Stimulated activated CD4-positive, alpha-beta T cell treated with anti-CD3 and anti-CD28 coated beads, TNF-alpha, amount 100 ng/mL, for 1 hour (primary cell): ENCODE results near the gene COQ8A.
"Not testable (repeated sequence)": the region's sequence is repeated elsewhere in the genome, so short reads cannot be mapped to it uniquely, and the experiment has no call there.

Experiments
- DNase-seq, 3 donors: peaks; one replicate each; pipeline ENCODE4 v3.0.0-alpha.2; 2020; ENCODE audit warnings: low read depth in 3 of 3, low spot score in 1 of 3

Gene COQ8A

GRCh38 chr1:226921504-226921903, 18.6 kb upstream of the COQ8A start:
- DNase-seq: no peak

DNA sequence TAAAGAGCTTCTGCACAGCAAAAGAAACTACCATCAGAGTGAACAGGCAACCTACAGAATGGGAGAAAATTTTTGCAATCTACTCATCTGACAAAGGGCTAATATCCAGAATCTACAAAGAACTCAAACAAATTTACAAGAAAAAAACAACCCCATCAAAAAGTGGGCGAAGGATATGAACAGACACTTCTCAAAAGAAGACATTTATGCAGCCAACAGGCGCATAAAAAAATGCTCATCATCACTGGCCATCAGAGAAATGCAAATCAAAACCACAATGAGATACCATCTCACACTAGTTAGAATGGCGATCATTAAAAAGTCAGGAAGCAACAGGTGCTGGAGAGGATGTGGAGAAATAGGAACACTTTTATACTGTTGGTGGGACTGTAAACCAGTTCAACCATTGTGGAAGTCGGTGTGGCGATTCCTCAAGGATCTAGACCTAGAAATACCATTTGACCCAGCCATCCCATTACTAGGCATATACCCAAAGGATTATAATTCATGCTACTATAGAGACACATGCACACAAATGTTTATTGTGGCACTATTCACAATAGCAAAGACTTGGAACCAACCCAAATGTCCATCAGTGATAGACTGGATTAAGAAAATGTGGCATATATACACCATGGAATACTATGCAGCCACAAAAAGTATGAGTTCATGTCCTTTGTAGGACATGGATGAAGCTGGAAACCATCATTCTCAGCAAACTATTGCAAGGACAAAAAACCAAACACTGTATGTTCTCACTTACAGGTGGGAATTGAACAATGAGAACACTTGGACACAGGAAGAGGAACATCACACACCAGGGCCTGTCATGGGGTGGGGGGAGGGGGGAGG, 10.6 kb upstream of the COQ8A start:
- not testable (repeated sequence) for DNase-seq

- DNase-seq: no peak
These were observed 5.4 kb upstream of the COQ8A start for GRCh38 chr1:226934483-226935237.

GRCh38 chr1:226937940-226938725, 2.0 kb upstream of the COQ8A start:
- no peak for DNase-seq

GRCh38 chr1:226938903-226939437, 1.1 kb upstream of the COQ8A start:
- no peak for DNase-seq

- DNase-seq: peak; percentile 38 to 47 (median 45)
These were observed 561 bp upstream of the COQ8A start for GRCh38 chr1:226939438-226940028.

DNA sequence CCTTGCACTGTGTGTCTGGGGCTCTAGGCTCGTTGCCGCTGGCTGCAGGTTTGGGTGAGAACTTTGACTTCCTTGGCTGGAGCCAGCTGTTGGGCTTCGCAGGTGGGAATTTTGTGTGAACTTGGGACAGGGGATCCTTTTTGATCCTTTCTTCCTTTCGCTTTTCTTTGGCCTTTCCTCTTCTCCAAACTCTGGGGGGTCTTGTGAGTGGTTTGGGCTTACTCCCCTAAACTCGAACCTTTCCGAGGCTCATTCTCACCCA, 643 bp downstream of the COQ8A start:
- DNase-seq: no peak

GRCh38 chr1:226942392-226942791, 2.3 kb downstream of the COQ8A start:
- no peak for DNase-seq

- no peak for DNase-seq
These were observed 3.1 kb downstream of the COQ8A start for GRCh38 chr1:226943156-226943555.

GRCh38 chr1:226943927-226944326, 3.8 kb downstream of the COQ8A start:
- DNase-seq: no peak

- no peak for DNase-seq
These were observed 5.2 kb downstream of the COQ8A start for GRCh38 chr1:226945106-226945857.

- DNase-seq: no peak
These were observed 5.8 kb downstream of the COQ8A start for GRCh38 chr1:226945858-226946245.

- no peak for DNase-seq
These were observed 6.2 kb downstream of the COQ8A start for GRCh38 chr1:226946285-226946684.

DNA sequence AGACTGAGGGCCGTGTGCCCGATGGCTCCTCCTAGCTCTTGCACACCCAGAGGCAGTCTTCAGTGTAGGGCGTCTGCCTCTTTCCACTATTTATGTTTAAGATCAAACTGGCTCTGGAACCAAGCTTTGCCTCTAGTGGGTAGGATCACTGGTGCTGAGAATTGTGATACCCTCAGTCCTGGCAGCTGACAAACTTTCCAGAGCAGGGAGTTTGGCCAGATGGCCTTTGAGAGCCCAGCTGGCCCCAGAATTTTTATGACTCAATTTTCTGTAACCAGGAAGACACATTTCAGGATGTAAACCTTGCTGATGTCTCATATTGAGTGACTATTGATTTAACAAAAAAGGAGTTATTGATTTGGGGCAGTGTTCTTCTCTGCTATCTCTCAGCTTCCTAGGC, 6.7 kb downstream of the COQ8A start:
- DNase-seq: no peak

DNA sequence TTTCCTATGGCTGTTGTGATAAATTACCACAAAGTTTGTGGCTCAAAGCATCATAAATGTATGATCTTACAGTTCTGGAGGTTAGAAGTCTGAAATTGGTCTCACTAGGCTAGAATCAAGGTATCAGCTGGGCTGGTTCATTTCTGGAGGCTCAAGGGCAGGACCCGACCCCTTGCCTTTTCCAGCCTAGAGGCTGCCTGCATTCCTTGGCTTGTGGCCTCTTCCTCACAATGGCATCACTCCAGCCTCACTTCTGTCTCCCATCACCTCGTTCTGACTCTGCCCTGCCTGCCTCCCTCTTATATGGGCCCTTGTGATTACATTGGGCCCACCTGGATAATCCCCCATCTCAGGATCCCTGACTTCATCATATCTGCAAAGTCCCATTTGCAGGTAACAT, 8.0 kb downstream of the COQ8A start:
- DNase-seq: no peak

DNA sequence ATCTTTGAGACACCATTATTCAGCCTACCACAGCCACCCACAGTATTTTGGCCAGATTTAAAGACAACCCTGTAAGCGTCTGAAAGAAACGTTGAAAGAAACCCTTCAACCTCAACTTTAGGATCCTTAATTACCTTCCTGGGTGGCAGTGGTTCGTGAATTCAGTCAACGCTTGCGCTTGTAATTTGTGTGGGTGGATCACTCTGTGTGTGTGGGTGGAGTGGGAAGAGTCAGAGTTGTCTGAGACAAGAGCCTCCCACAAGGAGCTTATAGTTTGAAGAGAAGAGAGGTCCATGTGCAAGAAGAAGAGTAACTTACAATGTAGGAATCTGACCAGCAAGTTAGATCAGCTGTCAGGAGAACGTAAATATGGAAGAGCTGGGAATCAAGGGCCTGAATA, 8.4 kb downstream of the COQ8A start:
- DNase-seq: no peak

GRCh38 chr1:226948996-226949395, 8.9 kb downstream of the COQ8A start:
- no peak for DNase-seq

DNA sequence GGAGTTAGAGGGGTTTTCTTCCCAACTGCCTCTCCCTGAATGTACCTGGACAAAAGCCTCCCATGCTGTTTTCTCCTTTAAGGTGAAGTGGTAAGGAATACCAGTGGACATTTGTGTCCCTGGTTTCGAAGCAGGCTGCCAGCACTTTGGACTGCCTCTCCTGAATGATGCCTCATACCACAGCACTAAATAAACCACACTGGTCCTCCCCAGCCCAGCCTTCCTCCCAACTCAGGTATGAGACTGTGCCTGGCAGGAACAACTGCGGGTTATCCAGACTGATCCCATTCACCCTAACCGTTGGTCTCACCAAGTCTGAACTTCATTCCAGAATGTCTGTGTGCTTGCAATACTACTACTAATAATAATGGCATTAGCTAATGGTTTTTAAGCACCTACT, 9.3 kb downstream of the COQ8A start:
- DNase-seq: no peak

- no peak for DNase-seq
These were observed 10.2 kb downstream of the COQ8A start for GRCh38 chr1:226950316-226950715.

DNA sequence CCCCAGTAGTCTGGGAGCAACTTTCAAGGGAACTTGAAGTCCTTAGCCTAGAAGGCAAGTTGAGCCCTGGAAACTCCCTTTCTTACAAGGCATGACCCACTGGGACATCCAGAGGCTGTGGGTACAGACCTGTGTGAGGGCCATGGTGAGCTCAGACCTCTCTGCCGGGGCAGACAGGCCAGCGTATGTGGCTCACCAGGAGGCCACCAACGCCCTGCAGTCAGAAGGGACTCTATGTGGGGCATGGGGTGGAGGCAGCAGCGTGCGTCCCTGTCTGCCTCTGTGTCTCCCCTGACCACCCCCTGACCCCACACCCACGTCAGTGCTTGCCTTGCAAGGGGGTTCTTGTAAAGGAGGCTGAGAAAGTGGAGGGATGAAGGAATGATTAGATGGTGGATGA, 10.8 kb downstream of the COQ8A start:
- no peak for DNase-seq
